K562 (cell line): ENCODE measurements around the gene EEFSEC. TPM values are rescaled to one million over a fixed set of nuclear protein-coding genes. Genes with fewer than 3 reads are reported as not detected.

ENCODE experiments used
- CHD4 ChIP-seq: fragments of 200-600 bp; sonication (generic); IDR thresholded peaks from 3 replicates; pipeline ENCODE4 v1.6.1; 2012; ENCODE audit warnings: low read depth, mild to moderate bottlenecking, mixed read lengths, low read length, inconsistent platforms; ENCODE audit not compliant: insufficient read depth, insufficient replicate concordance, poor library complexity, severe bottlenecking
- CHD7 ChIP-seq: fragments of 200-600 bp; sonication (generic); IDR thresholded peaks from one replicate; pipeline ENCODE4 v1.6.1; 2012; ENCODE audit warnings: mild to moderate bottlenecking, low read depth, low read length, inconsistent platforms
- ERF ChIP-seq: fragments of 450-650 bp; formaldehyde crosslinking; IDR thresholded peaks from 2 replicates; pipeline ENCODE4 v1.4.0; 2020; ENCODE audit warnings: mild to moderate bottlenecking, mixed read lengths
- FOXP4 ChIP-seq: sonication (generic); formaldehyde crosslinking; IDR thresholded peaks from 2 replicates; pipeline ENCODE4 v1.8.0; 2022; ENCODE audit warnings: mild to moderate bottlenecking, missing genetic modification reagents, borderline replicate concordance
- GTF3C2 ChIP-seq: IDR thresholded peaks from 3 replicates; pipeline ENCODE4 v1.6.1; 2011; ENCODE audit warnings: borderline replicate concordance, mild to moderate bottlenecking, moderate library complexity; ENCODE audit not compliant: insufficient read length; ENCODE audit errors: extremely low read depth
- HSF4 ChIP-seq: fragments of 250-450 bp; sonication (Bioruptor Pico); IDR thresholded peaks from 2 replicates; pipeline ENCODE4 v2.1.2; 2022; ENCODE audit warnings: mild to moderate bottlenecking, moderate library complexity, borderline replicate concordance
- MAX ChIP-seq: sonication (generic); formaldehyde crosslinking; IDR thresholded peaks from 2 replicates; pipeline ENCODE4 v1.9.0; 2022; ENCODE audit warnings: mild to moderate bottlenecking, missing genetic modification reagents
- ZNF589 ChIP-seq: fragments of 200-800 bp; sonication (Bioruptor generic); IDR thresholded peaks from 2 replicates; pipeline ENCODE4 v1.6.1; 2016; ENCODE audit warnings: low read depth, missing genetic modification characterization, missing compliant biosample characterization
- polyA plus RNA-seq, 8 experiments: library from polyadenylated mRNA; depleted of rRNA in 4 of 8; stranded (reverse) in 5 of 8; unstranded in 3 of 8; fragments of >200 nt; fragmentation: Nextera tagmentation in 2 of 8; fragmentation: Illumina TruSeq in 1 of 8; extraction: Ambion mirVana in 2 of 8; extraction: Trizol in 1 of 8; gene quantifications; 2 replicates each; pipeline versions ENCODE4 v1.2.1 to v1.2.3, GENCODE V29; 2011 to 2014; ENCODE audit warnings: inconsistent platforms in 1 of 8, missing spikeins in 1 of 8
- total RNA-seq, 7 experiments: library from RNA; depleted of rRNA in 6 of 7; stranded (reverse); fragments of >200 nt in 6 of 7; fragmentation: Illumina TruSeq in 2 of 7; extraction: Trizol in 2 of 7; gene quantifications; 2 replicates each; pipeline versions ENCODE4 v1.2.1 to v1.2.3, GENCODE V29; 2011 to 2021; ENCODE audit warnings: low replicate concordance in 1 of 7

EEFSEC gene
- total and polyA plus RNA-seq, 9 of the 15 experiments (the other 6 are each of a cell fraction or from before 2014, with no cell fraction given), result 0.35 to 11.8 (median 7.7) TPM

DNA sequence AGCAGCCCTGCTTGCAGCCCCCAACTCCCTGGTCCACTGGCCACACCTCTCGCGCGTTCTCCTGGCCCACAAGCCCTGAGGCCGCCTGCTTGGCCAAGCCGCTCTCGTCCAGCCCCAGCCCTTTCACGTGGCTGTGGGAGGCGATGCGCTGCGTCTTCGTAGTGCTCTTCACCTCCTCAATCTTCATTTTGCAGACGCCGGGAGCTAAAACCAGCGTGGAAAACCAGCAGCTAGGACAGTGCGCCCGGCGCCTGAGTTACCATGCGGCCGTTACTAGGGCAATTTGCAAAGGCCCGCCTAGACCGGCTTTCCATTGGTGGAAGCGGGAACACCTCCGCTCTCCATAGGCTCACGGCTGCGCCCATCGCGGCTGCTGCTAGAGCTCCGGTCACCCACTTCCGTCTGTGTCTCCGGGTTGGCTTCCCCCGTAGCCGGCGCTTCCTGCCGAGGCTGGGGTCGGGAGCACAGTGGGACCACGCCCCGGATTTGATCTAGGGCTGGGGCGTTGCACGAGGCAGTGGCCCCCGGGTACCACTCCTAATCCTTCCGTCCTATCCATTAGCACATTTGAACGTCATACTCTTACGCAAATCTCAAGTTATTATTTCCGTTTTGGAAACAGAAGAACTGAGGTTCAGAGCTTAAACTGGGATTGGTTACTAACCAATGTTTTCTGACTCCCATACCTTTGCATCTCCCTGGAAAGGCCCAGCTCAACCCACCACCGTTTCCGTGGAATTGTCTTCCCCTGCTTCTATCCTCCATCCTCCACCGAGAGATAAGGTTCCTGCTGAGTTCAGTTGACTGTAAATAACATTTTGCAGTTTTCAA is 29.5 kb upstream of the EEFSEC start, which contains the start of gene RUVBL1 (continued):
- no peak for TF ChIP-seq CHD7
- TF ChIP-seq MAX, result peak; percentile 81
- TF ChIP-seq CHD4, result no peak
- TF ChIP-seq GTF3C2, result no peak
- TF ChIP-seq ZNF589 (CRISPR knock-in tag), result peak; percentile 47; the same call in 1 of the 2 replicates
- TF ChIP-seq HSF4 (CRISPR knock-in tag), result no peak
- no peak for TF ChIP-seq ERF (CRISPR knock-in tag)
- no peak for TF ChIP-seq FOXP4 (CRISPR knock-in tag)
